Epithelial cell of prostate (primary cell): ENCODE data around the gene CCDC116.
"Not testable (repeated sequence)": the region's sequence is repeated elsewhere in the genome, so short reads cannot be mapped to it uniquely, and the experiment has no call there.

ENCODE experiments used
- DNase-seq: peaks from one replicate; pipeline ENCODE4 v3.0.0-alpha.2; 2011; ENCODE audit warnings: low read depth, low spot score
- H3K27ac ChIP-seq: fragments of 450-650 bp; 2 replicates; pipeline ENCODE4 v1.5.1; 2017; ENCODE audit warnings: mild to moderate bottlenecking

CCDC116 gene

GRCh38 chr22:21606775-21607174 is 25.8 kb upstream of the CCDC116 start:
- no peak overlapping the region for H3K27ac ChIP-seq
- DNase-seq: no peak

GRCh38 chr22:21609556-21610157 is 22.9 kb upstream of the CCDC116 start:
- not testable (repeated sequence) for DNase-seq, H3K27ac ChIP-seq

DNA sequence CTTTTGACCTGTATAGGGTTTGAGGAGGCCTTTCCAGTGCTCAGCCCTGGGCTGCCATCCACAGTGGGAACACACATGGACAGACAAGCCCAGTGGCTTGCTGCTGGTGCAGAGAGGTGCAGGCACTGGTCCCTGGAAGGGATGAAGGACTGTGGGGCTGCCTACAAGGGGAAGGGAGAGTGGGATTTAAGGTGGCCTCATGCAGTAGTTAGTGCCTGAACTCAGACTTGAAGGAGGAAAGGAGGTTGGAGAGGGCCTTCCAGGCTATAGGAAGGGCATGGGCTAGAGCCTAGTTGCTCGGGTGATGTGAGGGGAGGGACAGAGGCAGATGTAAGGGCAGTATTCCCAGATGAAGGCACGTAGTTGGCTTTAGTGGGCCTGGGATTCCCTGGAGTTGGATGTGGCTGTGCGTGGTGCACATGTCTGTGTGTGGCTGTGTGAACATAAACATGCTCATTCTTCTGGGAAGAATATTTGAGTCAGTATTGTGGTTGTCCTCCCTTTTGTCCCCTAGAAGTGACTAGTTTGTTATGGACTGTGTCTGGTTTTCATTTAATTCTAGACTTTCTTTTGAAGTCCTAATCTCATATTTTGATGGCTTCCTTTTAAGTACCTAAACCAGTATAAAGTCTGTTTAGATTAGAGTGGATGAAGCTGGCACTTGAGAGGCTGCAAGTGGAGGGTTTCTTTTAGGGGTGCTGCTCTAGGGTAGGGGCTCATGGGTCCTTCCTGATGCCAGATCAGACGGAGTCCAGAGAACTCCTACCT is 21.2 kb upstream of the CCDC116 start:
- H3K27ac ChIP-seq: no peak overlapping the region
- no peak for DNase-seq

- no peak overlapping the region for H3K27ac ChIP-seq
These were observed 19.7 kb upstream of the CCDC116 start for GRCh38 chr22:21612858-21613257.

GRCh38 chr22:21613553-21614233 is 18.9 kb upstream of the CCDC116 start:
- no peak for DNase-seq
- no peak overlapping the region for H3K27ac ChIP-seq

More at GRCh38 chr22:21612858-21613257, 19.7 kb upstream of the CCDC116 start:
- DNase-seq: no peak

DNA sequence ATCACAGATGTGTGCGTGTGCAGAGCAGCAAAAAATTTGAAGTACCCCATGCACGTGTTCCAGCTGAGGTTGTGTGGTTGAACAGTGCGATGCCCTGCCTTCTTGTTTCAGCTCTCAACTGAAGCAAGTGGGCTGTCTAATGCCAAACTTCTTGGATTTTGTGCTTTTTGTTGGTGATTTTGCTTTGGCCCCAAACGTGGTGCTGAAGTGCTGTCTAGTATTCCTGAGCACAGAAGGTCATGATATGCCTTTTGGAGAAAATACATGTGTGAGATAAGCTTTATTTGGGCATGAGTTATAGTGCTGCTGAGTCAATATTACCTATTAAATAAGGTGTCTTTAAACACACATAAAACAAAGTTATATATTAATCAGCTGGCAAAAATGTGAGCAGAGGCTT is 16.8 kb upstream of the CCDC116 start:
- H3K27ac ChIP-seq: no peak overlapping the region
- no peak for DNase-seq

DNA sequence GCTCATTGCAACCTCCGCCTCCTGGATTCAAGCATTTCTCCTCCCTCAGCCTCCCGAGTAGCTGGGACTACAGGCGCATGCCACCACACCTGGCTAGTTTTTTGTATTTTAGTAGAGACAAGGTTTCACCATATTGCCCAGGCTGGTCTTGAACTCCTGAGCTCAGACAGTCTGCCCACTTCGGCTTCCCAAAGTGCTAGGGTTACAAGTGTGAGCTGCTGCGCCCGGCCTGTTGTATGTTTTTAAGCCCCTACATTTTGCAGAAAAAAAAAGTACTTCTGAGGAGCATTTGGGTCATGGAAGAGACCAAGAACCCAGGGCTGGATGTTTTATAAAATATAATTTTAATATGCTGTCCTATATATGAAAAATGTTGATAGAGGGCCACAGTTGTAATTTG is 15.2 kb upstream of the CCDC116 start:
- not testable (repeated sequence) for H3K27ac ChIP-seq

GRCh38 chr22:21621025-21621424 is 11.5 kb upstream of the CCDC116 start:
- no peak for DNase-seq
- H3K27ac ChIP-seq: no peak overlapping the region

More for the DNA sequence above, 15.2 kb upstream of the CCDC116 start:
- DNase-seq: not testable (repeated sequence)

DNA sequence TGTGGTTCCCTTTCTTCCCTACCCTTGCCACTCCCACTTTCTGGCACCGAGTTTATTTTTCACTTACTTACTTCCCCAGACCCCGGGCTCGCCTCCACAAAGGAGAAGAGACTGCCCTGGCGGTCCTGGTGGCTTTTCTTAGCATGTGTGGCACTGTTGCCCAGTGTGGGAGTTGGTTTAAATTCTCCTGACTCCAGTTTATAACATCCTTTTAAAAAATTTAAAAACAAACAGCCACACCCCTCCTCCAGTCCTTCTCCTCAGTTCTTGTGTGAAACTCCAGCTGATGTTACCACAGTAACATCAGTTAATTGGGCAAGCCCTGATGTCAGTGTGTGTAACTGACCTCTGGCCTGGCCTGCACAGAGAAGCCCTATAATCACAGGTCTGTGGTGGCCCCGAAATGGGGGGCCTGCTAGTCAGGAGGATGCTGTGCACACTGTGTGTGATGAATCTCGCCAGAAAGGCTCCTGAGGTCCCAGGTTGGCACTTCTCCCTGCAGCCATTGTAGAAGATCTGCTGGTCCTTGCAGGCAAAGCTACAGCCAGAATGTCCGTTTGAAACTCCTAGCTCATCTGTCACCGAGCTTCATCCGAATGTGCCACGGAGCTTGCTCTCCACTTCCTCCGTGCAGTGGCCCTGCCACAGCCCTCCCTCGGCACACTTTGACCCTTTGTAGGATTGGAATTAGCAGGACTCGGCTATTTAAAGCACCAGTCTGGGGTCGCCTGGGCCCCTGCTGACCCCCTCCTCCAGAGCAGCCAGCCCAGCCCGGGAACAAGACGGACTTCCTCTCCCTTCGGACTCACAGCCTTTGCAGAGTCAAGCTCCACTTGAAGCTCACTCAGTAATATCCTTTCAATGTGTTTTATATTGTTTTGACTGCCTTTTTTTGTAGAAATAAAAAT is 10.3 kb upstream of the CCDC116 start:
- no peak for DNase-seq
- H3K27ac ChIP-seq: no peak overlapping the region

DNA sequence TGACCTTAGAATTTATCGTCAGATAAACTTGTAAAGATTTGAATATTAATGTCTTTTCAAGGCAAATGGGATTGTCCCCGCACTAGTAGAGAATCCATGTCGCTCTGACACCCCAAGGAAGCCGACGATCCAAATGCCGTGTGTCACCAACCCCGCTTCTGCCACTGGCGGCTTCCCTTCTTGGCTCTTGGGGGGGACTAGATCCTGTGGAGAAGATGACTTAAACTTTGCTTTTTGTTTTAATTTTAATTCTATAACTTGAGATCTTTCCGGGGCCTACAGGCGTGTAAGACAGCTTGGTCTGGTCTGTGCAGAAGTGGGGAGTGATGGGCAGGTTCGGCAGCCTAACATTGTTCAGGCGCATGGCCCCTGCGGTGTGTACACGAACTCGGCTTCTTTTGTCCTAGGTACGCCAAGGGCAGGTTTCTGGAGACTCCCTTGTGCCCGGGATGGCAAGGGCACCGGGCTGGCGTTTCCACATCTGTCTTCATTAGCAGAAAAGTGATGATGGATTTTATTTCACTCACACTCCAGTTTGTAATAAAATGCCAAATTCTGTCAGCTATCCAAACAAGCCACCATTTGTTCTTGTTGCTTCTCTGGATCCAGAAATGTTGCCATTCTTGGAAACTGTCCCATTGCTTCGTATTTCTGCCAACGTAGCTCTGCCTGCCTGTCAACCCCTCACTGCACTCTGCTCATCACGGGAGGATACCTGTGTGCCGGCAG is 9.5 kb upstream of the CCDC116 start:
- no peak for DNase-seq
- H3K27ac ChIP-seq: peak overlapping the region; percentile 10

- no peak for DNase-seq
- H3K27ac ChIP-seq: peak overlapping the region; percentile 10
These were observed 9.0 kb upstream of the CCDC116 start for GRCh38 chr22:21623648-21623970.

- DNase-seq: no peak
- peak overlapping the region; percentile 10 for H3K27ac ChIP-seq
These were observed 8.3 kb upstream of the CCDC116 start for GRCh38 chr22:21624120-21624879.

GRCh38 chr22:21624880-21625791 is 7.4 kb upstream of the CCDC116 start:
- peak overlapping the region; percentile 10 for H3K27ac ChIP-seq
- DNase-seq: no peak

- DNase-seq: no peak
- no peak overlapping the region for H3K27ac ChIP-seq
These were observed 6.4 kb upstream of the CCDC116 start for GRCh38 chr22:21626073-21626734.

DNA sequence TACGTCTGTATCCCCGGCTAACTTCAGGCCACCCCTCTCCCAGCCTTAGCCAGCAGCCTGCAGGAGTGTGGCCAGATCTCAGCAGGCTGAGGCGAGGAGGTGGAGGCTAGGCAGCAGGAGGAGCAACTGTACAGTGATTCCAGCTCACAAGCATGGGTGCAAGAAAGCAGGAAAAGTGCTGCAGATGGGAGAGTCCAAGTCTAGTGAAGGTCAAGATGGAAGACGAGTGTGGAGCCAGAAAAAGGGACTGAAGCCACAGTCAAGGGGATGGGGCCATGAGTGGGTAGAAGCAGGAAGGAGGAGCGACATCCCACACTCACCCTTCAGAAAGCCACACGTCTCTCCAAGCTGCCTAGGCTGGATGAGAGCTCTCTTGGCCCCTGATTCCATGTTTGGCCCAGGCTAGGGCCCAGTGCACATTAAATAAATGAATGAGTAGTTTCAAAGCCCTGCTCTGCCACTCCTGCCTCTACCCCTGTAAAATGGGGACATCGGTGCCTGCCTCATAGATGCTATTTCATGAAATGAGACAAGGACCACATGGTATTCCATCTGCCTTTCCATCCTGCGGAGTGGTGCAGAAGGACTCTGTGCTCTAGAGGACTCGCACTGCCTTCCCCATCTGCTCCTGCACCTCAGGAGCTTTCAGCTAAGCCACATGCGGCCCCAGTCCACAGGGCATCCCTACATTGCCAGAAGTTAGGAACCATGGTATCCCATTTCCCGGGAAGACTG is 5.7 kb upstream of the CCDC116 start:
- DNase-seq: no peak

GRCh38 chr22:21628386-21629254 is 3.9 kb upstream of the CCDC116 start:
- no peak for DNase-seq
- peak overlapping the region; percentile 73 for H3K27ac ChIP-seq

More for the DNA sequence above, 5.7 kb upstream of the CCDC116 start:
- no peak overlapping the region for H3K27ac ChIP-seq
